ENCODE results near the gene C7.

The C7 gene

DNA sequence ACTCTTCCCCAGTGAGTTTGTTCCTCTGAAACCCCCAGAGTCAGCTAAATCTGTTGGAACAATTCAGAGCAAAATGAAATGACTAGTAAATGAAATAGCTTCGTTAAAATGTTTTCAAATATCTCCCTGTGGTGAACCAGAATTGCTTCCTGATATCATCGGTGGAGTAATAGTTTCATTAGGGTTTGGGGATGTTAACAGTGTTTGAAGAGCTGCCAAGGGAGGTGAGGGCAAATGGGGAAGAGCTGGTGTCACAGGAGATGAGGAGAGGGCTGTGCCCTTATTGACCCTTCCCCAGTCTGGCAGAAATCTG lies 4.3 kb upstream of the C7 start:
- DNase-seq (ENCODE audit: low read depth) = no peak
- TF ChIP-seq, protein P1, sequence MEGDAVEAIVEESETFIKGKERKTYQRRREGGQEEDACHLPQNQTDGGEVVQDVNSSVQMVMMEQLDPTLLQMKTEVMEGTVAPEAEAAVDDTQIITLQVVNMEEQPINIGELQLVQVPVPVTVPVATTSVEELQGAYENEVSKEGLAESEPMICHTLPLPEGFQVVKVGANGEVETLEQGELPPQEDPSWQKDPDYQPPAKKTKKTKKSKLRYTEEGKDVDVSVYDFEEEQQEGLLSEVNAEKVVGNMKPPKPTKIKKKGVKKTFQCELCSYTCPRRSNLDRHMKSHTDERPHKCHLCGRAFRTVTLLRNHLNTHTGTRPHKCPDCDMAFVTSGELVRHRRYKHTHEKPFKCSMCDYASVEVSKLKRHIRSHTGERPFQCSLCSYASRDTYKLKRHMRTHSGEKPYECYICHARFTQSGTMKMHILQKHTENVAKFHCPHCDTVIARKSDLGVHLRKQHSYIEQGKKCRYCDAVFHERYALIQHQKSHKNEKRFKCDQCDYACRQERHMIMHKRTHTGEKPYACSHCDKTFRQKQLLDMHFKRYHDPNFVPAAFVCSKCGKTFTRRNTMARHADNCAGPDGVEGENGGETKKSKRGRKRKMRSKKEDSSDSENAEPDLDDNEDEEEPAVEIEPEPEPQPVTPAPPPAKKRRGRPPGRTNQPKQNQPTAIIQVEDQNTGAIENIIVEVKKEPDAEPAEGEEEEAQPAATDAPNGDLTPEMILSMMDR (IDR thresholded peaks at IDR 0.05; ENCODE audit: insufficient read depth, low read depth, low read length, missing control alignments) = no peak
- no peak overlapping the region for H3K4me3 ChIP-seq (ENCODE audit: low read length)

DNA sequence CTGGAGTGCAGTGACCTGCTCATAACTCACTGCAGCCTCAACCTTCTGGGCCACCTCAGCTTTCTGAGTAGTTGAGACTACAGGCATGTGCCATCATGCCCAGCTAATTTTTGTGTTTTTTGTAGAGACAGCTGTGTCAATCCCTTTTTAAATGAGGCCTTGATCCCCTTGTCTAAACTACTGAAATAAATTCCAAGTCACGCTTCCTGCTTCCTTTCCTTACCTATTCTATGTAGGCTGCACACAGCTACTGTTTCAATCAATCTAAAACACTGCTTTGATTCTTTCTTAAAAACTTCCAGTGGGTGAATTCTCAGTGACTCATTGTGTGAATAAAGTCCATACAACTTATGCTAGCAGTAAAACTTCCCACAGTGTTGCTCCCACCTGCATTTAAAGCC lies 2.9 kb upstream of the C7 start:
- TF ChIP-seq, protein P1 (IDR thresholded peaks at IDR 0.05; ENCODE audit: insufficient read depth, low read depth, low read length, missing control alignments) = no peak
- DNase-seq (ENCODE audit: low read depth) = peak; percentile 66
- H3K4me3 ChIP-seq (ENCODE audit: low read length) = no peak overlapping the region

DNA sequence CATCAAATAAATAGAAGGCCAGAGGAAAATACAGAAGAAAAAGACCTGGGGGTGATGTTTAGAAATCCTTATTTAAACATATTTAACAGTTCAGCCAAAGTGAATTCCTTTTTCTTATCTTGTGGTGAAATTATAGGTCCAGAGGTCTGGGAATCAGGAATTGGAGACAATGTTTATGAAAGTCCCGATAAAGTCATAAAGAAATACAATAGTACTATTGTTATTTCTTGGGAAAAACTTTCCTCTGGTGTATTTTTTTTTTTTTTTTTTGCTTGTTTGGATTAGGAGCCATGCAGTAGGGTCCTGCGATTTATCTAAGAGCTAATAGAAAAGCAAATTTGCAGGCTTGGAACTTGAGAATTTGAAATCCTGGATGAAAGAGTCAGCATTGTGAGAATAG lies 426 bp downstream of the C7 start:
- TF ChIP-seq, protein P1 (IDR thresholded peaks at IDR 0.05; ENCODE audit: insufficient read depth, low read depth, low read length, missing control alignments) = no peak
- no peak overlapping the region for H3K4me3 ChIP-seq (ENCODE audit: low read length)
- no peak for DNase-seq (ENCODE audit: low read depth)

DNA sequence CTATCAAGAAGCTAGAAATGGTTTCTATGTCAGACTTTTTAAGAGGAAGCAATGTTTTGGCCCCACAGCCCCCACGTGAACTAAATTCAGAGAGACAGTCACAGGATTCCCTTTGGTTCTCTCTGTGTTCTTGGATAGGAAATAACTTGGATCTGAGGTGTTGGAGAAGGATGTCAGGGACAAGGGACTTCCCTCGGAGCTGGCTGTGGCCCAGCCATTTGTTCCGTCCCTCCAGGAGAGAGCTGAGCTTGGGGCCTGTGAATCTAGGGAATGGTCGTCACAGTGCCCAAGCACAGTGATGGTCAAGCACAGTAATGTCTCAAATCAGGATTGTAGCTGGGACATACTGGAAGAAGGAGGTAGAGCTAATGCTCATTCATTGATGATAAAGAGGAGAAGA lies 2.0 kb downstream of the C7 start:
- DNase-seq (ENCODE audit: low read depth) = no peak
- TF ChIP-seq, protein P1 (IDR thresholded peaks at IDR 0.05; ENCODE audit: insufficient read depth, low read depth, low read length, missing control alignments) = no peak
- no peak overlapping the region for H3K4me3 ChIP-seq (ENCODE audit: low read length)

DNA sequence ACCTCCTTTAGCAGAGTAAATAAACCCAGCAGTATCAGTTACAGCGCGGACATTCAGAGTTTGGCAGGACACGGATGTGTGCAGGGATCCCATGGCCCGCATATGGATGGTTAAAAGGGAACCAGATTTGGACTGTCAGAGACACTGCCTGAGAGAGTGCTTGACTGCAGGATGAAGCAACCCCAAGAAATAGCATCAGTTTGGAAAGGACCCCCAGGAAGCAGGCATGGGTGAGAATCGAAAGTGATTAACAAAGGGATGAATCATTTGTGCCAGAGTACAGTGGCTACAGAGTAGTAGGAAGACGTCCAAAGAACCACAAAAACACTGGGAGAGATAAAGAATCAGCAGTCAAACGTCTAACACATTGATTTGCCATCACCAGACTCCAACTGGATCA lies 5.5 kb downstream of the C7 start:
- DNase-seq (ENCODE audit: low read depth) = no peak
- H3K4me3 ChIP-seq (ENCODE audit: low read length) = no peak overlapping the region
- TF ChIP-seq, protein P1 (IDR thresholded peaks at IDR 0.05; ENCODE audit: insufficient read depth, low read depth, low read length, missing control alignments) = no peak

DNA sequence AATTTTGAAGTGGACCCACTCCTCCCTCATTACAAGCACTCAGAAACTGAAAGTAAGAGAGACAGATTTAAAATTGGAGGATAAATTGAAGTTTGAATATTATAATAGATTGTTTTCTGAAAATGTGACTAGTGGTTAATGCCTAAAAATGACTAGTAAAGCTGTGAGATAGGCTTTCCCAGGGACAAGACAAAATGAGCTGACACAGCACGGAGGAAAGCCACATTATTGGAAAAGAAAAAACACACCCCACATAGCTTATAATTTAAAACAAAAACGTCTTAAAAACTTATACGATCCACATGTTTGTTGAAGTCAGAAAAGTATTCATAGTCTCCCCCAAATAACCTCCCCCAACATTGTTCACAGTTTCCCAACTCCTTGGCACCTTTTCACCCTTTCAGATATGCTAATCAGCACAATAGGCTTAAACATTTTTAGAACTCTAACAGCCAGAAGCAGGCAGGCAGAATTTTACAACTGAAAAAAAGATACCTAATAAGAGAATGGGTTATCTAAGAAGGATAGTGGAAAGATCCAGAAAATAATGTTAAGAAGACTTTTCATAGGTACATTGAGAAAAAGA lies 6.1 kb downstream of the C7 start:
- TF ChIP-seq, protein P1 (IDR thresholded peaks at IDR 0.05; ENCODE audit: insufficient read depth, low read depth, low read length, missing control alignments) = no peak
- DNase-seq (ENCODE audit: low read depth) = no peak
- no peak overlapping the region for H3K4me3 ChIP-seq (ENCODE audit: low read length)

DNA sequence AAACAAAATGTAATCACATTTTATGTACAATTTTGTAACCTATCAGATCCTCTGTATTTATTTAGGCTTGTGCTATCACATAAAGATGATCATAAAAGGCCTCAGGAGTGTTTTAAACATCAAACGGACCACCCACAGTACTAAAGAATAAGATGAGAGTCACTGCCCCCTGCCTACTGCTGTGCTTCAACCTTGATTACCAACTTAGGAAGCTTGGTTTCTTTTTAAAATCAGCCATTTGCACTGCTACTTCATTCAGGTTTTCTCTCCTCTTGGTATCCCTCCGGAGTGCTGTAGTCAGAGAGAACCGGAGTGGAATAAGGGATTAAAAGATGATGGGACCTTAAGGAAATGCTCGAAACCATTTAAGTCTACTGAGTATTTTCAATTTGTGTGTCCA lies 6.9 kb downstream of the C7 start:
- TF ChIP-seq, protein P1 (IDR thresholded peaks at IDR 0.05; ENCODE audit: insufficient read depth, low read depth, low read length, missing control alignments) = no peak
- DNase-seq (ENCODE audit: low read depth) = no peak
- no peak overlapping the region for H3K4me3 ChIP-seq (ENCODE audit: low read length)

All from epithelial cell of esophagus (primary cell).